GM10847 (cell line): ENCODE measurements around the gene MT1G.

Experiments used
- POLR2A ChIP-seq: IDR thresholded peaks from 2 replicates; pipeline ENCODE4 v1.6.1; 2011; ENCODE audit not compliant: insufficient read length; ENCODE audit errors: extremely low read depth

Gene MT1G

GRCh38 chr16:56633535-56633934 is 34.3 kb downstream of the MT1G start:
- TF ChIP-seq POLR2A = no peak

- TF ChIP-seq POLR2A = no peak
Measured at GRCh38 chr16:56632848-56633365, 35.0 kb downstream of the MT1G start.

GRCh38 chr16:56632156-56632847 is 35.6 kb downstream of the MT1G start, which contains the start of gene MT1M:
MT1M (plus strand) TSS chr16:56632659; CDS start chr16:56632732, 73 bp downstream.
- TF ChIP-seq POLR2A = no peak

- no peak for TF ChIP-seq POLR2A
Measured at GRCh38 chr16:56631832-56632155, 36.1 kb downstream of the MT1G start.

- no peak for TF ChIP-seq POLR2A
Measured at GRCh38 chr16:56631197-56631596, 36.7 kb downstream of the MT1G start.

GRCh38 chr16:56630134-56630533 is 37.7 kb downstream of the MT1G start:
- TF ChIP-seq POLR2A = no peak

GRCh38 chr16:56629531-56629930 is 38.3 kb downstream of the MT1G start:
- no peak for TF ChIP-seq POLR2A

- no peak for TF ChIP-seq POLR2A
Measured at GRCh38 chr16:56628486-56629350, 39.1 kb downstream of the MT1G start.

GRCh38 chr16:56626685-56627084 is 41.2 kb downstream of the MT1G start:
- no peak for TF ChIP-seq POLR2A

GRCh38 chr16:56625943-56626654 is 41.8 kb downstream of the MT1G start:
- no peak for TF ChIP-seq POLR2A

- TF ChIP-seq POLR2A = no peak
Measured at GRCh38 chr16:56625140-56625942, 42.5 kb downstream of the MT1G start, which contains the start of gene MT1E. MT1E (plus strand) TSS chr16:56625781; CDS start chr16:56625852, 71 bp downstream.

GRCh38 chr16:56623637-56624036 is 44.2 kb downstream of the MT1G start:
- no peak for TF ChIP-seq POLR2A

- no peak for TF ChIP-seq POLR2A
Measured at GRCh38 chr16:56620339-56620897, 47.4 kb downstream of the MT1G start.

- no peak for TF ChIP-seq POLR2A
Measured at GRCh38 chr16:56618138-56618537, 49.7 kb downstream of the MT1G start.
